AG04450 (cell line): ENCODE results near the gene ZNF469. TPM values are rescaled to one million over a fixed set of nuclear protein-coding genes. Genes with fewer than 3 reads are reported as not detected.
A peak's percentile ranks its signal among the peaks of the same experiment; 100 is the strongest.

Experiments used
- CTCF ChIA-PET: fragments of 300-600, 350-600 bp; formaldehyde crosslinking; extraction: SDS; loops from one replicate; lab custom pipeline; 2022; ENCODE audit warnings: antibody characterized with exemption, inconsistent platforms; lab: Charles Lee
- POLR2A ChIA-PET: fragments of 350-600 bp; formaldehyde crosslinking; extraction: SDS; loops from one replicate; lab custom pipeline; 2021; ENCODE audit warnings: antibody characterized with exemption, inconsistent platforms; lab: Yijun Ruan, JAX
- DNase-seq: peaks from one replicate; pipeline ENCODE4 v3.0.0-alpha.2; 2011; ENCODE audit warnings: low read depth, low spot score
- H3K27ac ChIP-seq: one replicate; pipeline ENCODE4 v1.5.1; 2012; ENCODE audit warnings: low read depth, low read length, control low read depth
- H3K27me3 ChIP-seq: one replicate; pipeline ENCODE4 v1.6.0; 2012; ENCODE audit warnings: low read length; ENCODE audit not compliant: control insufficient read depth, insufficient read depth
- H3K4me3 ChIP-seq: 2 replicates; pipeline ENCODE4 v1.5.1; 2011; ENCODE audit warnings: mild to moderate bottlenecking, low read depth, low read length, control low read depth
- H3K9me3 ChIP-seq: 2 replicates; pipeline ENCODE4 v1.5.1; 2012; ENCODE audit warnings: low read length; ENCODE audit not compliant: control insufficient read depth, insufficient read depth
- polyA plus RNA-seq: library from polyadenylated mRNA; depleted of rRNA; stranded (reverse); fragments of >200 nt; gene quantifications from 2 replicates; pipeline ENCODE4 v1.2.3, GENCODE V29; 2011
- TF ChIP-seq, protein P1 (sequence below): IDR thresholded peaks from 2 replicates; pipeline ENCODE4 v1.5.1; 2011; ENCODE audit warnings: low read depth, low read length, control low read depth, inconsistent platforms

ZNF469 gene
- polyA plus RNA-seq, 1 experiment = 2.2 TPM

DNA sequence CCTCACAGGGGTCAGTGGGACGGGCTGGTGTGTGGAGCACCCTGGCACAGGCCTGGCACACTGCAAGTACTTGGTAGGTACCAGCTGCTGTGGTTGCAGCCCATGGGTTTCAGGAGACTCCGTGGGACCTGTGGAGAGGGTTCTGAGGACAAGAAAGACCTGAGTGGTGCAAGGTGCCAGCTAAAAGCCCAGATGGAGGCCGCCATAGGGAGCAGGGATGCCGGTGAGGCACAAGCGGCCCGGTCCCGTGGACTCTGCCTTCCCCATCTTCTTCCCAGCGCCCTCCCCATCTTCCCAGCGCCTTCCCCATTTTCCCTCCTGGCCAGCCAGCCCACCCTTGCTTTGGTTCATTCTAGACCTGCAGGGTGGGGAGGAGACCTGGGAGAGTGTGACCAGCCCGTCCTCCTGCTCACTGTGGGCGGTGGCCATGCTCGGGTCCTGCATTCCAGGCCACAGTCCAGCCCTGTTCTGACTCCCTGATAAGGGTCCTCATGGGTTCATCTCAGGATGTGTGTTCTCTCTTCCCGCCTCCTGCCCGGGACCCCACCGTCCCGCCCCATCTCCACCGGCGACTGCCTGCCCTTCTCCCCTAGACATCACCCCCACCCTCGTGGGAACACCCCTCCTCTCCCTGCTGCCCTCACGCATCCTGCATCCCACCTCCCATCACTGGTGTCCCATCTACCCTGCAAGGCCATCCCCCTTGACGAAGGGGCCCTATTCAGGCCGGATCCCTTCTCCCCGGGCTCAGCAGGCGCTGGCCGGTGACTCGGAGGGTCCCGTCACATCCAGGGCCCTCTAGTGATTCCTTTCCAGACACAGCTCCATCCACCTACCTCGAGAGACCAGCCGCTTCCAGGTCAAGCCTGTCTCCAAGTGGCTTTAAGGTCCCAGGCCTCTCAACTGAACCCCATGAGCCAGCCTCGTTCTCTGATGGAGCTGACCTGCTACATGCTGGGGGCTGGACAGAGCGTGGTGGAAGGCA, 3.4 kb downstream of the ZNF469 start:
- POLR2A ChIA-PET = no interaction called here

DNA sequence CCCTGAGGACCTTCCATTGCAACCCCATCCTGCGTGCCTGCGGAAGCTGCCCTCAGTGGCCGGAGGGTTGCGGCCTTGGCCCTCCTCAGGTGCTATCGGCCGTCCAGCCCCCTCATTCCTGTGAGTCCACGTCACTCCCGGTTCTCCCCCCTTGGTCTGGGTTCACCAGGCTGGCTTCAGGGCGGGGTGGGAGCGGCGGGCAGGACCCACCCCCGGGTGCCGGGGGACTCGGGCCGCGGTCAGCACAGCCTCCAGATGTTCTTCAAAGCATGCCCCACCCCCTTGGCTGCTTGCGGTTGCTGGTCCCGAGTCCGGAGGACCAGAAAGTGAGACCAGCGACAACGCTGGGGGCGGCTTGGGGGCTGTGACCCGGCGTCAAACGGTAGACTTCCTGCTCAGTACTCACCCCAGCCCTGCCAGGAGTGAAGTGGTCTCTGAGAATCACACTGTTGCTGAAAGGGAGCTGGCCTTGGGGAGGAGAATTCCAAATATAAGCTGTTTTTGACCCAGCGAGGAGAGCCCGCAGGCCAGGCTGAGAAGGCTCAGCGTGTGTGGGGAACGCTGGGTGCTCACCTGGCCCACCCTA, 4.5 kb downstream of the ZNF469 start:
- no peaks in the 10 kb centered on the region; the same call in 1 of the 2 replicates for H3K9me3 ChIP-seq
- H3K27ac ChIP-seq = peak overlapping the region; percentile 11
- ChIA-PET CTCF (no interaction called here), POLR2A (no interaction called here)
- H3K27me3 ChIP-seq = no peaks in the 10 kb centered on the region
- no peak for DNase-seq
- H3K4me3 ChIP-seq = peak overlapping the region; percentile 22
- TF ChIP-seq, protein P1, sequence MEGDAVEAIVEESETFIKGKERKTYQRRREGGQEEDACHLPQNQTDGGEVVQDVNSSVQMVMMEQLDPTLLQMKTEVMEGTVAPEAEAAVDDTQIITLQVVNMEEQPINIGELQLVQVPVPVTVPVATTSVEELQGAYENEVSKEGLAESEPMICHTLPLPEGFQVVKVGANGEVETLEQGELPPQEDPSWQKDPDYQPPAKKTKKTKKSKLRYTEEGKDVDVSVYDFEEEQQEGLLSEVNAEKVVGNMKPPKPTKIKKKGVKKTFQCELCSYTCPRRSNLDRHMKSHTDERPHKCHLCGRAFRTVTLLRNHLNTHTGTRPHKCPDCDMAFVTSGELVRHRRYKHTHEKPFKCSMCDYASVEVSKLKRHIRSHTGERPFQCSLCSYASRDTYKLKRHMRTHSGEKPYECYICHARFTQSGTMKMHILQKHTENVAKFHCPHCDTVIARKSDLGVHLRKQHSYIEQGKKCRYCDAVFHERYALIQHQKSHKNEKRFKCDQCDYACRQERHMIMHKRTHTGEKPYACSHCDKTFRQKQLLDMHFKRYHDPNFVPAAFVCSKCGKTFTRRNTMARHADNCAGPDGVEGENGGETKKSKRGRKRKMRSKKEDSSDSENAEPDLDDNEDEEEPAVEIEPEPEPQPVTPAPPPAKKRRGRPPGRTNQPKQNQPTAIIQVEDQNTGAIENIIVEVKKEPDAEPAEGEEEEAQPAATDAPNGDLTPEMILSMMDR = no peak

More for the DNA sequence above, 3.4 kb downstream of the ZNF469 start:
- Histone ChIP-seq H3K4me3 (peak overlapping the region; percentile 22; the same call in 1 of the 2 replicates), H3K27ac (no peak overlapping the region), H3K27me3 (no peaks in the 10 kb centered on the region), H3K9me3 (no peaks in the 10 kb centered on the region; the same call in 1 of the 2 replicates)
- CTCF ChIA-PET = no interaction called here
- TF ChIP-seq, protein P1 = no peak
- DNase-seq = no peak

DNA sequence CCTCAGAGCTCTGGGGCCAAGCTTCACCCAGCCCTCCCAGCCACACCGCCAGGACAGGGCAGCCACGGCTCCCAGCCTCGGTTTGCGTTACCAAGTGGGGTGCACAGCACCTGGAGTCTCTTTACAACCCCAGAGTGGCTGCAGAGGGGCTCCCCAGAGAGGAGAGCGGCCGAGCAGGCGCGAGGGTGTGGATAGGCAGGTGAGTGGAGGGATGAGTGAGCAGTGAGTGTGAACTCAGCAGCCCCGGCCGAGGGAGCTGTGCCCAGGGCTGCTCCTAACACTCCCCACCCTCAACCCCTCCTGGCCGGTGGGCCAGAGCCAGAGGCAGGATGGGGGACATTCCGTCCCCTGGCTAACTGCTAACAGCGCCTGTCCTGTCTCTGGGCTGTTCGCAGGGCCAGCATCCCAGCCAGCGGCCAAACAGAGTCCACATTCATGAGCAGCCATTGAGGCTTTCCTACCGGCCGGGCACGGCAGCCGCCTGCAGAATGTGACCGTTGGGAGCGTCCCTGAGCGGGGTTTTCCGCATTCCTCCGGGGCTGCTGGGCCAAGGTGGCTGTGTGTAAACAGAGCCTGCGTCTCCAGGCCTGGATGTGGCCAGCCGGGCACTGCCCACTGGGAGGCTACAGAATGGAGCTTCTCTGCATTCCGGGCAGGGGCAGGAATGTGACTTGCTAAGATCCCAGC, 5.3 kb downstream of the ZNF469 start:
- ChIA-PET POLR2A (interaction anchor here (1.0 to 1.2 kb wide), 2 partner anchors 81 to 84 kb away, joined by 3 to 4 read pairs; no protein-coding TSS in a partner anchor), CTCF (no interaction called here)
- DNase-seq = no peak
- Histone ChIP-seq H3K27me3 (no peaks in the 10 kb centered on the region), H3K9me3 (no peaks in the 10 kb centered on the region; the same call in 1 of the 2 replicates), H3K27ac (peak overlapping the region; percentile 22), H3K4me3 (peak overlapping the region; percentile 22; the same call in 1 of the 2 replicates)
- TF ChIP-seq, protein P1 = no peak

DNA sequence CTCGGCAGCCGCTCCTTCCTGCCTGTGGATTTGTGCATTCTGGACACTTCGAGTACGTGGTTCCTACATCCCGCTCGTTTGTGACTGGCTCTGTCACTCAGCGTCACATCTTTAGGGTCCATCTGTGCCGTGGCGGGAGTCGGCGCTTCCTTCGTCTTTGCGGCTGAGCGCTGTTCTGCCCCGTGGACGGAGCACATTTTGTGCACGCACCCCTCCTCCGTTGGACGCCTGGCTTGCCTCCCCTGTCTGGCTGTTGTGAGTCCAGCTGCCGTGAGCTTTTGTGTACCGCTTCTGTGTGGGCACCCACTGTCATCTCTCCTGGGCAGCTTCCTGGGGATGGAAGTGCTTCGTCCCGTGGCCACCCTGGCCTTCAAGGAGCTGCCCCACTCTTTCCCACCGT, 6.4 kb downstream of the ZNF469 start:
- H3K27me3 ChIP-seq = no peaks in the 10 kb centered on the region
- TF ChIP-seq, protein P1 = no peak
- ChIA-PET POLR2A (interaction anchor here (1.0 to 1.2 kb wide), 2 partner anchors 82 to 85 kb away, joined by 3 to 4 read pairs; no protein-coding TSS in a partner anchor), CTCF (no interaction called here)
- H3K4me3 ChIP-seq = no peak overlapping the region
- no peaks in the 10 kb centered on the region; the same call in 1 of the 2 replicates for H3K9me3 ChIP-seq
- no peak for DNase-seq
- no peak overlapping the region for H3K27ac ChIP-seq
